Sigmoid colon (tissue), 7 donors: ENCODE results near the gene UBR3. TPM values are rescaled to one million over a fixed set of nuclear protein-coding genes. Genes with fewer than 3 reads are reported as not detected.
A peak's percentile ranks its signal among the peaks of the same experiment; 100 is the strongest.
"Not testable (repeated sequence)": the region's sequence is repeated elsewhere in the genome, so short reads cannot be mapped to it uniquely, and the experiment has no call there.

Experiments used
- DNase-seq: peaks from one replicate; pipeline ENCODE4 v3.0.0-alpha.2; 2019
- H3K27ac ChIP-seq, 4 donors: fragments of 200-600 bp; sonication (generic); one replicate each; pipeline ENCODE4 v1.5.1; 2016 to 2019; ENCODE audit warnings: mild to moderate bottlenecking in 1 of 4
- H3K27me3 ChIP-seq, 3 donors: fragments of 200-600 bp; sonication (generic); one replicate each; pipeline ENCODE4 v1.5.1; 2019; ENCODE audit warnings: mild to moderate bottlenecking in 1 of 3
- H3K36me3 ChIP-seq, 4 donors: fragments of 200-600 bp; sonication (generic); one replicate each; pipeline ENCODE4 v1.5.1; 2016 to 2019
- H3K4me1 ChIP-seq, 4 donors: fragments of 200-600 bp; sonication (generic); one replicate each; pipeline ENCODE4 v1.5.1; 2017 to 2019
- H3K4me3 ChIP-seq, 4 donors: fragments of 200-600 bp; sonication (generic); one replicate each; pipeline ENCODE4 v1.5.1; 2017 to 2019; ENCODE audit warnings: mild to moderate bottlenecking in 2 of 4, moderate library complexity in 1 of 4
- H3K9me3 ChIP-seq, 4 donors: fragments of 200-600 bp in 3 of 4; sonication (generic) in 3 of 4; one replicate each; pipeline versions ENCODE4 v1.5.1 to v1.6.1; 2013 to 2019
- EP300 ChIP-seq, 4 donors: sonication (generic); formaldehyde crosslinking; IDR thresholded peaks; one replicate each; pipeline ENCODE4 v1.6.1; 2017; ENCODE audit warnings: antibody characterized with exemption in 4 of 4
- POLR2A ChIP-seq, 2 donors: fragments of 450-650 bp; IDR thresholded peaks; one replicate each; pipeline ENCODE4 v1.6.1; 2016; ENCODE audit warnings: antibody characterized with exemption in 2 of 2, mild to moderate bottlenecking in 2 of 2, moderate library complexity in 2 of 2
- POLR2AphosphoS5 ChIP-seq, 4 donors: sonication (generic); formaldehyde crosslinking; IDR thresholded peaks; one replicate each; pipeline ENCODE4 v1.6.1; 2017; ENCODE audit warnings: antibody characterized with exemption in 4 of 4
- WGBS, 2 donors: extraction: QIAGEN DNeasy Blood & Tissue Kit; methylation state at CpG; one replicate each; pipeline ENCODE4 v1.1.7; 2013; 5-methylcytosine and 5-hydroxymethylcytosine counted together
- intact Hi-C: fragments of 100-400 bp; cut with DNase I; formaldehyde crosslinking; loops from one replicate; pipeline ENCODE4 v1.15.1; 2023
- polyA plus RNA-seq, 3 donors: library from polyadenylated mRNA; stranded (reverse); fragments of 200-250 nt; gene quantifications; one replicate each; pipeline ENCODE4 v1.2.3, GENCODE V29; 2013
- total RNA-seq, 4 donors: library from RNA; depleted of rRNA; stranded (reverse); fragments of >200 nt; gene quantifications; one replicate each; pipeline ENCODE4 v1.1.0, GENCODE V29; 2016
- TF ChIP-seq, protein P1 (sequence below), 4 experiments: fragments of 450-650 bp in 3 of 4; fragments of 200-600 bp in 1 of 4; IDR thresholded peaks; one replicate each; pipeline ENCODE4 v1.5.1; 2016 to 2019; ENCODE audit warnings: antibody characterized with exemption in 4 of 4, mild to moderate bottlenecking in 3 of 4, moderate library complexity in 2 of 4
- donor health status: healthy with polysubstance abuse.
- donor health status: Bipolar disorder and iron deficiency.
- donor health status: healthy.

Gene UBR3
- total and polyA plus RNA-seq, 7 donors = 4.2 to 101 (median 63.3) TPM

DNA sequence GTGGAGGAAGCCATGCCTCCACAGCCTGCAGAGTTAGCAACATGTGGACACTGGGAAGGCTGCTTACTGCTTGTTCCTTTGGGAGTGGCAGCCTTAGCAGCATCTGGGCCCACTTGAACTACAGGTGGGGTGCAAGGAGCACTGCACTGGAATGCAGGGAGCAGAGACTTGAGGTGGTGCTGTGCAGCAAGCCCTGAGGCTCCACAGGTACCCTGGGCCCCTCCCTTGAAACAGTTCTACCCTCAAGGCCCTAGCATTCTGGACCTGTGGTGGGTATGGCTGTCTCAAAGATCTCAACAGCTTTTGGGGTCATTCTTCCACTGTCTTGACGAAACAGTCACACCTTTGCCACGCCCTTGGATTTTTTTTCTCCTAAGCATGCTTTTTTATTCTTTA, 13.5 kb downstream of the UBR3 start:
- Histone ChIP-seq H3K4me3 (no peak overlapping the region), H3K4me1 (peaks cover 0 to 40% (median 28%) of the 10 kb centered on the region in 4 donors), H3K27me3 (no peaks in the 10 kb centered on the region), H3K27ac (peak overlapping the region in 1 of 4 donors; percentile 13), H3K9me3 (no peaks in the 10 kb centered on the region), H3K36me3 (peaks cover 0 to 9% (median 0%) of the 10 kb centered on the region in 4 donors)
- intact Hi-C loops = no loop called here
- DNase-seq = no peak
- 60 to 87% methylated on average over 2 of the region's 2 CpGs for WGBS, 2 donors
- TF ChIP-seq, protein P1, sequence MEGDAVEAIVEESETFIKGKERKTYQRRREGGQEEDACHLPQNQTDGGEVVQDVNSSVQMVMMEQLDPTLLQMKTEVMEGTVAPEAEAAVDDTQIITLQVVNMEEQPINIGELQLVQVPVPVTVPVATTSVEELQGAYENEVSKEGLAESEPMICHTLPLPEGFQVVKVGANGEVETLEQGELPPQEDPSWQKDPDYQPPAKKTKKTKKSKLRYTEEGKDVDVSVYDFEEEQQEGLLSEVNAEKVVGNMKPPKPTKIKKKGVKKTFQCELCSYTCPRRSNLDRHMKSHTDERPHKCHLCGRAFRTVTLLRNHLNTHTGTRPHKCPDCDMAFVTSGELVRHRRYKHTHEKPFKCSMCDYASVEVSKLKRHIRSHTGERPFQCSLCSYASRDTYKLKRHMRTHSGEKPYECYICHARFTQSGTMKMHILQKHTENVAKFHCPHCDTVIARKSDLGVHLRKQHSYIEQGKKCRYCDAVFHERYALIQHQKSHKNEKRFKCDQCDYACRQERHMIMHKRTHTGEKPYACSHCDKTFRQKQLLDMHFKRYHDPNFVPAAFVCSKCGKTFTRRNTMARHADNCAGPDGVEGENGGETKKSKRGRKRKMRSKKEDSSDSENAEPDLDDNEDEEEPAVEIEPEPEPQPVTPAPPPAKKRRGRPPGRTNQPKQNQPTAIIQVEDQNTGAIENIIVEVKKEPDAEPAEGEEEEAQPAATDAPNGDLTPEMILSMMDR (IDR thresholded peaks at IDR 0.05) = no peak
- no peak for TF ChIP-seq EP300 (IDR thresholded peaks at IDR 0.05)
- TF ChIP-seq POLR2A (IDR thresholded peaks at IDR 0.05) = no peak
- TF ChIP-seq POLR2AphosphoS5 (IDR thresholded peaks at IDR 0.05) = no peak

DNA sequence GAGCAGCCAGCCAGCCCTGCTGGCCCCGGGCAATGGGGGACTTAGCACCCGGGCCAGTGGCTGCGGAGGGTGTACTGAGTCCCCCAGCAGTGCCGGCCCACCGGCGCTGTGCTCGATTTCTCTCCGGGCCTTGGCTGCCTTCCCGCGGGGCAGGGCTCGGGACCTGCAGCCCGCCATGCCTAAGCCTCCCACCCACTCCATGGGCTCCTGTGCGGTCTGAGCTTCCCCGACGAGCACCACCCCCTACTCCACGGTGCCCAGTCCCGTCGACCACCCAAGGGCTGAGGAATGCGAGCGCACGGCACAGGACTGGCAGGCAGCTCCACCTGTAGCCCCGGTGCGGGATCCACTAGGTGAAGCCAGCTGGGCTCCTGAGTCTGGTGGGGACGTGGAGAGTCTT, 14.4 kb downstream of the UBR3 start:
- H3K27me3 ChIP-seq, H3K9me3 ChIP-seq, intact Hi-C loops, H3K27ac ChIP-seq, DNase-seq, H3K36me3 ChIP-seq, H3K4me3 ChIP-seq: not testable (repeated sequence)
- WGBS, 2 donors = 96 to 99% methylated on average over 21 of the region's 24 CpGs
- peaks cover 0 to 43% (median 35%) of the 10 kb centered on the region in 4 donors for H3K4me1 ChIP-seq

DNA sequence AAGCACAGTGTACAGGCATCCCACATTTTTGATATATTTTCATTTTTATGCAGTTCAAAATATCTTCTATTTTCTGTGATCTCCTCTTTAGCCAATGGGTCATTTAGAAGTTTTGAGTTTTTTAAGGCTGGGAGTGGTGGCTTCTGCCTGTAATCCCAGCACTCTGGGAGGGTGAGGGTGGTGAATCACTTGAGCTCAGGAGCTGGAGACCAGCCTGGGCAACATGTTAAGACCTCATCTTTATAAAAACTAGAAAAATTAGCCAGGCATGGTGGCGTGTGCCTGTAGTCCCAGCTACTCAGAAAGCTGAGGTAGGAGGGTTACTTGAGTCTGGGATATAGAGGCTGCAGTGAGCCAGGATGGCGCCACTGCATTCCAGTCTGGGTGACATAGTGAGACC, 17.8 kb downstream of the UBR3 start:
- TF ChIP-seq POLR2A (IDR thresholded peaks at IDR 0.05) (no peak), POLR2AphosphoS5 (IDR thresholded peaks at IDR 0.05) (no peak), EP300 (IDR thresholded peaks at IDR 0.05) (no peak)
- TF ChIP-seq, protein P1 (IDR thresholded peaks at IDR 0.05) = no peak
- Histone ChIP-seq H3K36me3 (peaks cover 0 to 9% (median 0%) of the 10 kb centered on the region in 4 donors), H3K27ac (no peak overlapping the region), H3K4me3 (no peak overlapping the region), H3K9me3 (no peaks in the 10 kb centered on the region), H3K4me1 (peaks cover 0 to 45% (median 27%) of the 10 kb centered on the region in 4 donors), H3K27me3 (no peaks in the 10 kb centered on the region)
- intact Hi-C loops = no loop called here
- WGBS, 2 donors = 96 to 99% methylated on average over 2 of the region's 2 CpGs
- DNase-seq = no peak

DNA sequence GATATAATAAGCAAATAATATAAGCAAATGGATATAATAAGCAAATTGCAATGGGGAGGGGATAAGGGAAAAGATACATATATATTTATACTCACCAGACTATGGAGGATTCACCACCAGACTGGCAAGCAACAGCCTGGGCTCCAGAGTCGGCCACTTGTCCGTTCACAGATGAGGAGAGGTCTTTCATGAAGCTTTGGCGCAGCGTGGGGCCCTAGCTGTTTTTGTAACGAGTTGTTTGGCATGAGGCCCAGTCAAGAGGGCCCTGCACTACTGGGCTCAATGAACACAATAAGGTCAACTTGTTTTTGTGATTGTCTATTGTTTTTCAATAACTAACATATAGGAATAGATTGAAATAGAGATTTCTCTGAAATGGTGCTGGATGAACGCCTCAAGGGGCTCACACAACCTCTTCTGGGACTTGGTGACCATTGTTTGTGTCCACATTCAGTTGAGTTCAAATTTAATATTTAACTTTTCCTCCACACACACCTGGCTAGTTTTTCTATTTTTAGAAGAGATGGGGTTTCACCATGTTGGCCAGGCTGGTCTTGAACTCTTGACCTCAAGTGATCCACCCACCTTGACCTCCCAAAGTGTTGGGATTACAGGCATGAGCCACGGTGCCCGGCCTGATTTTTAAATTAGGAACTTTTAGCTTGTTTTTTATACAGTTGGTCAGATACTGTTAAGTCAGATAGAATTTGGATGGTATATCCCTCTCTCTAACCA, 21.9 kb downstream of the UBR3 start:
- peaks cover 0 to 31% (median 16%) of the 10 kb centered on the region in 4 donors for H3K4me1 ChIP-seq
- H3K27me3 ChIP-seq, DNase-seq, H3K27ac ChIP-seq, H3K36me3 ChIP-seq, intact Hi-C loops, H3K4me3 ChIP-seq, H3K9me3 ChIP-seq: not testable (repeated sequence)
- 82 to 88% methylated on average over 8 of the region's 8 CpGs for WGBS, 2 donors

DNA sequence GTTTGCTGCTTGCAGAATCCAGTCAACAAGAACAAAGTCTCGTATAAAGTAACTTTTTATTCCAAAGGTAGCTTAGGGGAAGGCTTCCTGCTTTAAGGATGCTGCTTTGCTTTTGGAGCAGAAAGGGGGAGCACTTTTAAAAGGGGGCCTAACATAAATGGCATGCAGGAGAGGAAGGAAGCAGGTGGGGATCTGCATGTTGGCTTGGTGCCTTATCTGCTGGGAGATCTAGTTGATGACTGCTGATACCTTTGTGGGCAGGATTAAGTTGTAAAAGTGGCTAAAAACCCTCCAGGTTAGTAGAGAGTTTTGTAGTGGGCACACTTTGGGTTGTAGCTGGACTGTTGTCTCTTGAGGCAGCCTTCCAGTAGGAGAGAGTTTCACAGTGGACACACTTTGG, 22.5 kb downstream of the UBR3 start:
- no peaks in the 10 kb centered on the region for H3K27me3 ChIP-seq
- WGBS, 2 donors = 96 to 100% methylated on average over 1 of the region's 1 CpG
- H3K36me3 ChIP-seq = no peaks in the 10 kb centered on the region
- H3K4me3 ChIP-seq = no peak overlapping the region
- H3K4me1 ChIP-seq = peaks cover 0 to 35% (median 16%) of the 10 kb centered on the region in 4 donors
- no peak for DNase-seq
- H3K9me3 ChIP-seq = no peaks in the 10 kb centered on the region
- H3K27ac ChIP-seq = no peak overlapping the region
- intact Hi-C loops = no loop called here
- TF ChIP-seq POLR2A (IDR thresholded peaks at IDR 0.05) = no peak
- TF ChIP-seq EP300 (IDR thresholded peaks at IDR 0.05) = no peak
- TF ChIP-seq, protein P1 (IDR thresholded peaks at IDR 0.05) = no peak
- TF ChIP-seq POLR2AphosphoS5 (IDR thresholded peaks at IDR 0.05) = no peak
